GM21576 (cell line): ENCODE results near the gene GALK1.
A peak's percentile ranks its signal among the peaks of the same experiment; 100 is the strongest.
"Not testable (repeated sequence)": the region's sequence is repeated elsewhere in the genome, so short reads cannot be mapped to it uniquely, and the experiment has no call there.

Experiments
- ATAC-seq: cut with Tn5 transposase; IDR thresholded peaks from one replicate; pipeline ENCODE4 v1.9.1; 2021; ENCODE audit warnings: mild to moderate bottlenecking, moderate library complexity; ENCODE audit not compliant: unreplicated experiment

Gene GALK1

GRCh38 chr17:75764711-75765421 is at the start of gene GALK1:
TSS of gene GALK1 (minus strand) at chr17:75765192. CDS start at chr17:75765136, 56 bp downstream.
- ATAC-seq: peak; percentile 56

DNA sequence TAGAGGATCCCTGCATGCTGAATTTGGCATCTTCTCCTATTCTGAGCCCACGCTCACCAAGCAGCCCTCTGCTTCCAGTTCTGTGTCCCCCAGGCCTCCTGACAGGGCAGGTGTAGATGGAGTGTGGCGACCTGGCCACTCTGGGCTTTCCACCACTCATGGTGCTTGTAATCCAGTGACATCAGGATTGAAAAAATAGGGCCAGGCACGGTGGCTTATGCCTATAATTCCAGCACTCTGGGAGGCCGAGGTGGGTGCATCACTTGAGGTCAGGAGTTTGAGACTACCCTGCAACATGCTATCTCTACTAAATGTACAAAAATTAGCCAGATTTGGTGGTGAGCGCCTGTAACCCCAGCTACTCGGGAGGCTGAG is 49.0 kb upstream of the GALK1 start:
- ATAC-seq: no peak

DNA sequence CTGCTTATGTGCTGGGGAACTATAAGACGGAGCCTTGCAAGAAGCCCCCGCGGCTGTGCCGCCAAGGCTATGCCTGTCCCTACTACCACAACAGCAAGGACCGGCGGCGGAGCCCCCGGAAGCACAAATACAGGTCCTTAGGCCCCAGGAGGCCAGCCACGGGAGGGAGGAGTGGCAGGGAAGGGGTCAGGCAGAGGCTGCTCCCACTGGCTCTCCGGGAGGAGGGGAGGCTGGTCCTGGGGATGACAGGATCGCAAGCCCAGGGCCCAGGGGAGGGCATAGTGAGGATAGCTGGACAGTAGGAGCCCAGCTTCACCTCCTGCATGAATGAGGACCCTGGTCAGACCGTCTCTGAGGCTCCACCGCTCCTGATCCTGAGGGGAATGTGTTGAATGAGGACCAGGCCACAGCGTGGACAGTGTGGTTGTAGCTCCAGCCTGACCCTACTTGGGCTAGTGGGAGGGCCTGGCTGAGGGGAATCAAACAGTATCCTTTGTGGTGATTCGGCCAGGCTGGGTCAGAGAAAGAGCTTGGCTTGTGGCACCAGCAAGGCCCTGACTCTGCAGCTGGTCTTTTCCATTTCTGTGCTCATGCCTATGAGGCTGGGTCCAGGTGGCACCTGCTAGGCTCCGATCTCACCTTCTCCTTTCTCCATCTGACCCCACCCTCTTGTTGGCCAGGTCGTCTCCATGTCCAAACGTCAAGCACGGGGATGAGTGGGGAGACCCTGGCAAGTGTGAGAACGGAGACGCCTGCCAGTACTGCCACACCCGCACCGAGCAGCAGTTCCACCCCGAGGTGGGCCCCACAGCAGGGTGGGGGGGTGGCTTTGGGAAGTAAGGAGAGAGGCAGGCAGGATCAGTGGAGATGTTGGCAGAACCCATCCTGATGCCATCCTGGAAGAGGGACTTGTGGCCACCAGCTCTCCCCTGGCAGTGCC is 48.4 kb upstream of the GALK1 start:
- no peak for ATAC-seq

DNA sequence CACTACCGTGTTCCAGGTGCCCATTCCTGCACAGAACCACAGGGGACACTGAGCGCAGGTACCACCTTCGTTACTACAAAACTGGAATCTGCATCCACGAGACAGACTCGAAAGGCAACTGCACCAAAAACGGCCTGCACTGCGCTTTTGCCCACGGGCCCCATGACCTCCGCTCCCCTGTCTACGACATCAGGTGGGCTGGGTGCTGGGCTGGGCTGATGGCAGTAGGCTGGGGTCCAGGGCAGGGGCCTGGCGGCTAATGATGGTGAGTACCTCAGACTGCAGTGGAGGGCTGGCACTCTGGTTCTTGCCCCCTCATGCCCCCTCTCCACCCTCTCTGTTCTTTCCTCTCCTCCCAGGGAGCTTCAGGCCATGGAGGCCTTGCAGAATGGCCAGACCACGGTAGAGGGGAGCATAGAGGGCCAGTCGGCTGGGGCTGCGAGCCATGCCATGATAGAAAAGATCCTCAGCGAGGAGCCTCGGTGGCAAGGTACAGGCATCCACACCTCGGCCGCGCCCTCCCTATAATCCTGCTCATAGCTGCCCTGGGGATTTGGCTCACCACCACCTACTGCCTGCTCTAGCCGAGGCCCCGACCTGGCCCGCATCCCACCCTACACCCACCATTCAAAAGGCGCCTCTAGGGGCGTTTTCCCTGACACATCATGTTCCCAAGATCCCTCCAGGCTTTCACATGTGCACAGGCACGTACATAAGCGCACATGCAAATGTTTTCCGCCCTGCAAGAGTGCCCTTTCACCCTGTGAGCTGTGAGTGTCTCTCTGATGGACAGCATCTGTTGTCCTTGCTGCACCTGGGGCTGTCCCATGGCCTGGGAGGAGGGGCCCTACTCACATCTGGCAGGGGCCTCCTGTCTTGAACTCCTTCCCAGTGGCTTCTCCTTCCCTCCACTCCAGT is 47.4 kb upstream of the GALK1 start:
- ATAC-seq: no peak

DNA sequence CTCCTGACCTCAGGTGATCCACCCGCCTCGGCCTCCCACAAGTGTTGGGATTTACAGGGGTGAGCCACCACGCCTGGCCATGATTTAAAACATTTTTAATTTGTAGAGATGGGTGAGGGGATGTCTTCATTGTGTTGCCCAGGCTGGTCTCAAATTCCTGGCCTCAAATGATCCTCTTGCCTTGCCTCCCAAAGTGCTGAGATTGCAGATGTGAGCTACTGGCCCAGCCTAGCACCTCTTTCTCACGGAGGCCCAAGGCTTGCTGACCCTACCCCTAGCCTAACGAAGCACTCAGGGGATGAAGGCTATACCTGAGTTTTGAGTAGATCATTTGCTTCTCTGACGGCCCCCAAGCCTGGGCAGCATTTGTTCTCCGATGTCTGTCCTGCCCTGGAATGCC is 46.2 kb upstream of the GALK1 start:
- no peak for ATAC-seq

- not testable (repeated sequence) for ATAC-seq
Observed at GRCh38 chr17:75810756-75811155, 45.8 kb upstream of the GALK1 start.

DNA sequence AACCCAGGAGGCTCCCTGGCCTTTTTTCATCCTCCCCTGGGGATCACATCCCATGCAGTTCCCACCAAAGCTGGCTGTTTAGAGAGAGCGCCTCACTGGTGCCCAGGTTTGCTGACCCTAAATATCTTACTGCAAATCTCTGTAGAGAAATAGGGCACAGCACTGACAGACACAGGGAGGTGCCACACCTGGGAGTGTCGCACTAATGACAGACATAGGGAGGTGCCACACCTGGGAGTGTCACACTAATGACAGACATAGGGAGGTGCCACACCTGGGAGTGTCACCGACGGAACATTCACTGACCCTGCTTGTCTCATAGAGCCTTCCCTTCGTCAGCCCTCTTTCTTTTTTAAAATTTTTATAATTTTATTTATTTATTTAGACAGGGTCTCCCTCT is 45.2 kb upstream of the GALK1 start:
- ATAC-seq: no peak

GRCh38 chr17:75809631-75810111 is 44.7 kb upstream of the GALK1 start:
- no peak for ATAC-seq

DNA sequence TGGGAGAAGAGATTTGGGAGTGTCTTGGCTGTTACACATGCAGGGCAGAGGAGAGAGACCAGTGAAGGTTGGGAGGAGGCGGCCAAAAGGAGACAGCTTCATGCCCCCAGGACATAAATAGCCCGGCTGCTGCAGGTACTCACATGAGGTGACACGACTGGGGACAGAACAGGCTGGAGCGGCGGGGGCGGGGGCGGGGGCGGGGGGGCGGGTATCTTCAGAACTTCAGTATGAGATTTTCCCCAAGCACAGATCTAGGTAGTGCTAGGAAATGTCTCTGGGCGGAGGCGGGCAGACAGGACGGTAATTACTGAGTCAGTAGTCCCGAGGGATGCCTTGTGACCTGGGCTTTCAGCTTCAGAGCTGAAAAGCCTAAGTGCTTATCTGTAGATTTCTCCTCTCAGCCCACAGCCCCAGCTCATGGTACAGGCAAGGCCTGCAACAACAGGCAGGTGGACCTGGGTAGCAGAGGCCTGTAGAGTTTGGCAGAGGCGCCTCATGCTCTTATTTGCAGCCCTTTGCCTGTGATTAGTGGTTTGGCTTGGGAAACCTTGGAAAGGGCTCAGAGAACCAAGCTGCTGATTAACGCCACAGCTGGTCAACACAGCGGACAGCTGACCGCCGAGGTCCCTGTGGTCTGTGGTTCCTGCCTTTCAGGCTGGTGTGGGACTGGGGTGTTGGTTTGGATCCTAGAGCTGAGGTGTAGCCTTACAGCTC is 44.1 kb upstream of the GALK1 start:
- ATAC-seq: peak; percentile 59

- ATAC-seq: no peak
Observed at GRCh38 chr17:75808549-75808904, 43.5 kb upstream of the GALK1 start.

DNA sequence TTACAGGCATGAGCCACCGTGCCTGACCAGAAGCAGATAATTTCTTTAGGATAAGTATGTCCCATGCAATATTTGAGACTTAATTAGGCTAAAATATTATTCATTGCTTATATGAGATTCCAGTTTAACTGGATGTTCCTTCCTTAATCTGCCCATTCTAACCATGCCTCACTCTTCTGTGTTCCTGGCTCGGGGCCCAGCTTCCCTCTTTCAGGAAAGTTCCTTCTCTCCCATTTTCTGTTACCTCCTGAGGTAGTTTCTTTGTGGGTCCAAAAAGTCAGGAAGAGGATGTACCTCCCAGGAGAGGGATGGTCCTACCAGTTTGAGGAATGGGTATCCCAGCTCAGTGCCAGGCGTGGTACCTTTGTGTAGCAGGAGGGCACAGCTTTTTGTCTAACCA is 42.9 kb upstream of the GALK1 start:
- no peak for ATAC-seq

GRCh38 chr17:75806822-75807500 is 42.0 kb upstream of the GALK1 start:
- no peak for ATAC-seq

- no peak for ATAC-seq
Observed at GRCh38 chr17:75803883-75804282, 38.9 kb upstream of the GALK1 start.

DNA sequence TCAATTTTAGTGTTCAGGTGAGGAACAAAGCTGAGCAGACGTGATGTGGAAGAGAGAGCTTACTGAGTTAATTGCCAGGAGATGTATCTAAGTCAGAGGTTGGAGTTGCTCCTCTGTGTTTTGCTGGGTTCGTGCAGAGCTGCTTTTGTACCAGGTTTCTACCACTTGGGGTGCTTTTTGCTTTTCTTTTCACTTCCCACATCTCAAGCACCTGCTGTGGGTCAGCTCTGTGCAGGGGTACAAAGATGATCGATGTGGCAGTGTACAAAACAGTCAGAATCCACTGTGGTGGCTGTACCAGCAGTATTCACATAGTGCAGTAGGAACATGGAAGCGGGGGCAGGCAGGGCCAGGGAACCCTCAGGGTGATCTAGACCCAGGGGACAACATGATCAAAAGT is 34.4 kb upstream of the GALK1 start:
- no peak for ATAC-seq

- ATAC-seq: no peak
Observed at GRCh38 chr17:75795820-75796607, 31.0 kb upstream of the GALK1 start.

GRCh38 chr17:75793460-75793859 is 28.5 kb upstream of the GALK1 start:
- no peak for ATAC-seq

GRCh38 chr17:75791254-75791653 is 26.3 kb upstream of the GALK1 start:
- ATAC-seq: no peak

DNA sequence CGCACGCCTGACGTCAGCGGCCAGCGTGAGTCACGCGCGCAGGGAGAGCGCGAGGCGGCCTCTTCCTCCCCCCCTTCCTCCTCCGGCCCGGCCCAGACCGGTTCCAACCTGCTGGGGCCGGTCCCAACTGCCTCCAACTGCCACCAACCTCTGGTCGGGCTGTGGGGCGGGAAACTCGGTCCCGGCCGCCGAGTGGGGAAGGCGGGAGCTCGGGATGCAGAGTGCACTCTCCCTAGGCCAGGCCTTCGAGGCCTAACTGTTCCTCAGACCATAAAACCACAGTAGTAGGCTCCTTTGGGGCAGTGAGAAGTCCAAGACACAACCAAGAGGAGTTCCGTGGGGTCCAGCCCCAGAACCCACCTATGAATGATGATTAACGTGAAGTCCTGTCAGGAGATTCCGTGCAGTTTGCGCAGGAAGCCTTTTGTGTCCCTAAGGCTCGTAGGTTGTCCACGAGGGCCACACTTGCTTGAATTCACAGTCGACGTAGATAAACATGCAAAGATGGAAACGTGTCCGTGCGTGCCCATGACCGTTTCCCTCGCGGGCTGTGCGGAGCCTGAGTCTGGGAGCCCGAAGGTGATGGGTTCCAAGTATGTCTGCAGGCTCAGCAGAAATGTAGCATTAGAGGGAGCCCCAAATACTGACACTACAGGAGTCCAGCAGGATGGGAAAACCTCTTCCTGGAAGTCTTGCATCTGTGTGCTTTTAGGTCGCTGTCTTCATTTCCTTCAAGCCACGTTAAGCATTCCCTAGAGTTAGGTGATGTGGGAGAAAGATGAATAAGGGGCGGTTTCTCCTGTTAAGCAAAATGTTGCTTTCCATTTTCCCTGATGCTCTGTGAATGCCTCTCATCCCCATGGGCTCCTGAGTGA is 20.3 kb upstream of the GALK1 start:
- peak; percentile 38 for ATAC-seq
